Vein endothelial cell (primary cell): ENCODE data around the gene APEH. TPM values are rescaled to one million over a fixed set of nuclear protein-coding genes. Genes with fewer than 3 reads are reported as not detected.

Experiments used
- small RNA-seq: library from RNA; depleted of rRNA; stranded (forward); fragments of <200 nt; gene quantifications from one replicate; pipeline ENCODE3, GENCODE V24; 2012
- total RNA-seq: library from RNA; depleted of rRNA; stranded (reverse); fragments of >200 nt; gene quantifications from 2 replicates; pipeline ENCODE4 v1.2.3, GENCODE V29; 2012

The APEH gene
- total RNA-seq = 75.8 and 78.4 TPM in 2 replicates

GRCh38 chr3:49673715-49674496, at the start of gene APEH:
TSS of gene APEH (plus strand) at chr3:49674351. CDS start at chr3:49674402, 51 bp downstream.

GRCh38 chr3:49689046-49689907, 15.1 kb downstream of the APEH start, which contains the start of the genes MST1 and RNF123:
TSS of gene MST1 (minus strand) at chr3:49689474. CDS start at chr3:49688691, 783 bp downstream.
TSS of gene RNF123 (plus strand) at chr3:49689557. CDS start at chr3:49691166, 1,609 bp downstream.

GRCh38 chr3:49719214-49719884, 45.2 kb downstream of the APEH start, which contains the start of gene AMIGO3:
TSS of gene AMIGO3 (minus strand) at chr3:49719684. CDS start at chr3:49719465, 219 bp downstream.

GRCh38 chr3:49723628-49724551, 49.7 kb downstream of the APEH start, which contains the start of gene GMPPB:
TSS of gene GMPPB (minus strand) at chr3:49723951. CDS start at chr3:49723726, 225 bp downstream.

Small RNAs within 50 kb of the gene (small RNA-seq; reads per million reads assigned to genes)
- gene AMIGO3 = not detected

Other genes starting within 250 kb of the APEH start
- 4.9 and 8.2 TPM in 2 replicates for gene NICN1, start 245.0 kb upstream of the APEH start, total RNA-seq
- gene DAG1, start 204.1 kb upstream of the APEH start, total RNA-seq = 57.5 and 68.9 TPM in 2 replicates
- gene BSN, start 119.9 kb upstream of the APEH start, total RNA-seq = 0.19 and 0.65 TPM in 2 replicates
- 2.6 and 3.9 TPM in 2 replicates for gene MST1, start 15.1 kb downstream of the APEH start, total RNA-seq
- gene RNF123, start 15.2 kb downstream of the APEH start, total RNA-seq = 29.5 and 35.9 TPM in 2 replicates
- gene AMIGO3, start 45.3 kb downstream of the APEH start, total RNA-seq = 0.76 and 0.98 TPM in 2 replicates
- 33.6 and 40.0 TPM in 2 replicates for gene GMPPB, start 49.6 kb downstream of the APEH start, total RNA-seq
- gene IP6K1, start 112.2 kb downstream of the APEH start, total RNA-seq = 60.8 and 67.4 TPM in 2 replicates
- not detected in 2 replicates for gene CDHR4, start 125.5 kb downstream of the APEH start, total RNA-seq
- 9.6 and 15.4 TPM in 2 replicates for gene INKA1, start 128.9 kb downstream of the APEH start, total RNA-seq
- gene UBA7, start 139.6 kb downstream of the APEH start, total RNA-seq = 18.6 and 38.9 TPM in 2 replicates
- 3.6 and 5.5 TPM in 2 replicates for gene TRAIP, start 182.2 kb downstream of the APEH start, total RNA-seq
- gene CAMKV, start 195.6 kb downstream of the APEH start, total RNA-seq = not detected in 2 replicates
- gene MST1R, start 229.5 kb downstream of the APEH start, total RNA-seq = 0.29 and 0.33 TPM in 2 replicates